T47D (cell line): ENCODE data around the gene GRIK4.
A peak's percentile ranks its signal among the peaks of the same experiment; 100 is the strongest.

ENCODE experiments used
- DNase-seq, 2 experiments: peaks; one replicate each; pipeline versions ENCODE4 v3.0.0 to v3.0.0-alpha.2; 2011 to 2012; ENCODE audit warnings: low read depth in 1 of 2, low spot score in 1 of 2
- JUND ChIP-seq: IDR thresholded peaks from 2 replicates; pipeline ENCODE4 v1.6.1; 2012; ENCODE audit warnings: low read depth
- in situ Hi-C: cut with HindIII; loops from 2 replicates; pipeline ENCODE4 v1.10.0; 2016; ENCODE audit warnings: low sequenced_read_pairs, low pct_unique_long_range_greater_than_20kb

GRIK4 gene

DNA sequence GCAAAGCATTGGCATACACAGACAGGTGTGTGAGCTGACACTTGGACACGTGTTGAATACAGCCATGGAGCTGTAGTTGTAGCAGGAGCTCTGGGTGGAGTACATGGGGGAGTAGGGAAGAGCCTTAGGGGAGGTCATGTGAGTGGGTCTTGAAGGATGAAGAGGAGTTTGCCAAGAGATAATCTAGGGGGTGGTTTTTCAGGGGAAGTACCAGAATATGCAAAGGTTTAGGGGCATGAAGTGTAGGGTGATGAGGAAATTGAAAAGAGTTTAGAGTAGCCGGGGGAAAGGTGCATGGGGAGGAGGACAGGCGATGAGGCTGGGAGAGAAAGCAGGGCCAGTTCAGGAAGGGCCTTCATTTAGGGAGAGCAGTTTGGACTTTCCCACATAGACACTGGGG, 74.5 kb downstream of the GRIK4 start:
- no peak for DNase-seq
- in situ Hi-C loops = no loop called here
- TF ChIP-seq JUND = no peak

DNA sequence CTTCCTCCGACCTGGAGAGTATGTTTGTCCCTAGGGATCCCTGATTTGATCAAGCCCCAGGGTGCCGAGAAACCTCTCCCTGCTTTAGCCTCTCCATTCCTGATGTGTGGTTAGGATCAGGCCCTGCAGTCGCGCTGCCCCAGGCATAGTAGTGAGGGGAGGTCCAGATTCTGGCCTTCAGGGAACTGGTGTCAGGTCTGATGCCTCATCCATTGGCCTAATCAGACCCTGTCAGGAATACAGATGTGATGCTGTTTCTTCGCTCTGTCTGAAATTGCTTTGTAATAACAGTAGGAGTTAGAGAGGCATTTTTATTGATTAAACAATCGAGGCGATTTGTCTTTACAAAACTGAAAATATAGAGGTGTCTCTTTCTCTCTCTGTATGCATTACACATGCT, 75.2 kb downstream of the GRIK4 start:
- no peak for TF ChIP-seq JUND
- in situ Hi-C loops = no loop called here
- no peak for DNase-seq

DNA sequence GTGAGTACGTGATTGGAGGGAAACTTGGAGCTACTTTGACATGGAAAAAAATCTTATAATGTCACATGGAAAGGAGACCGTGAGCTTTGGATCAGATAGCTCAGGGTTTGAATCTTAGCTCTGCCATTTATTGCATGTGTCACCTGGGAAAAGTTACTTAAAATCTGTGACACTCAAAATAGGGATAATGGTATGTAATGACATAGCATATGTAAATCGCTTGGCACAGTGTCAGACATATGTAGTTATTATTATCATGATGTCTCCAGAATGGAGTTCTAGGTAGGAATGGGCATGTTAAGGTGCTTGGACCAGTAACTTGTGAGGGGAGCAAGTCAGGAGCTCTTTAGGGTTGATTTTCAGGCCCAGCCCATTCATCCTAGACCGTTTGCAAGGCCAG, 75.8 kb downstream of the GRIK4 start:
- no peak for DNase-seq
- no peak for TF ChIP-seq JUND
- in situ Hi-C loops = no loop called here

DNA sequence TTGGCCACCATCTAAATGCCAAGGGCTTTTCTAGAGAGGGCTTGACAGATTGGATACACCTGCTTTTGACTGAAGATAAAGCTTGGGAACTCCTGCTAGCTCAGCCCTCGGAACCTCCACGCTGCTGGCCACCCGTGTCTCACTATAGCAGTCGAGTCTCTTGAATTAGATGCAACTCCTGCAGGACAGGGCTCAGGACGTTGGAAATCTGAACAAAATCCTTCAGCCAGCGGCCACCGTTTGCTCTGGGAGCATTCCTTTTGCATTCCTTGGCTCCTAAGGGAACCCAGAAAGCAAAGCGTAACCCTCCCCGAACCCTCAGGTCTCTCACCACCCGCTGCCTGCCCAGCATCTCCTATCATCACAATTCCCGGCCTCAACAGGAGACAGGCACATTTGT, 77.8 kb downstream of the GRIK4 start:
- DNase-seq = peak in 1 of 2 experiments; percentile 35
- no peak for TF ChIP-seq JUND
- in situ Hi-C loops = no loop called here

DNA sequence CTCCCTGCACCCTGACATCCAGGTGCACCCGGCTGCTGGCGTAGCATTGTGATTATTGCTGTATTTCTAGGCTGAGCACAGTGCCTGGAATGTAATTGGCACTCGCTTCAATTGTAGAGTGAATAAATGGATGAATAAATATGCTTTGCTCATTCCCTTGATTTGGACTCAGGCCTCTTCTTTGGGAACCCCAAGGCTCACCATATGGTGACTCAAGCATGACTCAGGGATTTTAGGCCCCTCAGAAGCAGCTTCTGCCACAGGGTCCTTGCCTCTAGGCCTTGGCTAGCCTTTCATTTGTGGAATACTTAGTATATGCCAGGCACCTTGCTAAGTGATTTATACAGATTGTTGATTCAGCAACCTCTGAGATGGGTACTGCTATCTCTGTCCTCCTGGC, 78.9 kb downstream of the GRIK4 start:
- no peak for DNase-seq
- in situ Hi-C loops = no loop called here
- no peak for TF ChIP-seq JUND

DNA sequence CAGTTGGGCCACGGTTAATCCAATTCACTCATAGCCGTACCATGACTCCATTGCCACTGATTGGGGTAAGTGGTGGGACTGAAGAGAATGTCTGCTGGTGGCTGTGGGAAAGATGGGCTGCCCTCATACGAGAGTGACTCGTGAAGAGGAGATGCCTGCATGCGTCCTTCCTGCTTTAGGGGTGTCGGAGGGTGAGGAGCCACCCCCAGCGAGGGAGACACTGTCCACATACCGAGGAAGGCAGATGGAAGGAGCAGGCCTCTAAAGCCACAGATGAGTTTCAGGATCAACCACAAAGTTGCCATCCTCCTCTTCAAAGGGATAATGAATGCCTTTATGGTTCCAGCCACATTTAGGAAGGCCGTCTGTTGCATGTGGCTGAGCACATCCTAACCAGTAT, 83.2 kb downstream of the GRIK4 start:
- DNase-seq = no peak
- in situ Hi-C loops = no loop called here
- no peak for TF ChIP-seq JUND

DNA sequence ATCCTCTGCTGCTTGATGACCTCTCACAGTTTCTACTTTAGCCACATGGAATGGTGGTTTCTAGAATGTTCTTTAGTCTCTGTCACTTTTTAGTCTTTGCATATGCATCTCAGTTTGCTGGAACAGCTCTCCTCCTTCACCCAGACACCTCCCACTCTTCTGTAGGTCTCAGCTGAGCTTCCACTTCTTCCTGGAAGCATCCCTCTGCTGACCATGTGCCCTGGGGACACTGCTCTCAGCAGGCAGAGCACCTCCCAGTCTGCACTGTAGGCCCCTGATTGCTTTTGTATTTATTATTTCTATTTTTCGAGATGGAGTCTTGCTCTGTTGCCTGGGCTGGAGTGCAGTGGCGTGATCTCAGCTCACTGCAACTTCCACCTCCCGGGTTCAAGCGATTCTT, 84.0 kb downstream of the GRIK4 start:
- no peak for DNase-seq
- no peak for TF ChIP-seq JUND
- in situ Hi-C loops = no loop called here

DNA sequence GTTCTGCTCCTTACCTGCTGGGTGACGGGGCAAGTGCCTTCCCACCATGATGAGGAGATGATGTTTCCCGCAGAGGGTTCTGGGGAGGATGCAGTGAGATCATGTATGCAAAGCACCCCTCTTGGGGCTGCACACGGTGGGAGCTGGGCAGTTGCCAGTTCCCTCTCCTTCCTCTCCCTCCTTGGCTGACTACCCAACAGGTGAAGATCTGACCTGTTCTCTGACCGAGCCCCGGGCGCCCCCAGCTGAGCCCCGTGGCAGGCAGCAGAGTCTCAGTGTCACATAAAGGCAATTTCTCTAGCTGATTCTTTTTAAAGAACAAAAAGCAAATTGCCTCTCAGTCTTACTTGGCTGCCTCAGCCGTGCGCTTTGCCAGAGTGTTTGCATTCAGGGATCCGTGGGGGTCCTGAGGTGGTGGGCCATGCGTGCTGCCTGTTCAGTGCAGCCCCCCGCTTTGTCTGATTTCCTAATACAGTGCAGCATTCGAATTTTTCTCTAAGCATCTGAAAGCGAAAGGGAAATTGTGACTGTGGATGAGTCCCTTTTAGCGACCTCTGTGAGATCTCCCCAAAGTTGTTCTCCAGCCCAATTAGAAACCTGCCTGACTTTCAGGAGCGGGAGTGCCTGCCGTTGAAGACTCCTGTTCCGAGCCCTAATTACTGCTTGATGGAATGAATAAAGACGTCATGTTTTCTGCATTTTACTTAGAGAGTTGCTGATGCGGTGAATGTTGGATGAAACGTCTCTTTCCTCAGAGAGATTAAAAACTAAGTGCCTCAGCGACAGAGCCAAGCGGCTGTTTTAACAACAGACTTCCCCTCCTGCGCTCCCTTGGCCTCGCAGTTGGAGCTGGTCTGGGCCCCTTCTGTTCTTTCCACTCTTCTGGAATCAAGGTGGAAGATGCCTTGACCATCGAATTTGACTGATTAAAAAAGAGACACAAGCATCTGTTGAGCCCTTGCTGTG, 86.0 kb downstream of the GRIK4 start:
- TF ChIP-seq JUND = no peak
- in situ Hi-C loops = no loop called here
- no peak for DNase-seq

GRCh38 chr11:120598517-120599257, 87.1 kb downstream of the GRIK4 start:
- in situ Hi-C loops = no loop called here
- no peak for TF ChIP-seq JUND
- no peak for DNase-seq

DNA sequence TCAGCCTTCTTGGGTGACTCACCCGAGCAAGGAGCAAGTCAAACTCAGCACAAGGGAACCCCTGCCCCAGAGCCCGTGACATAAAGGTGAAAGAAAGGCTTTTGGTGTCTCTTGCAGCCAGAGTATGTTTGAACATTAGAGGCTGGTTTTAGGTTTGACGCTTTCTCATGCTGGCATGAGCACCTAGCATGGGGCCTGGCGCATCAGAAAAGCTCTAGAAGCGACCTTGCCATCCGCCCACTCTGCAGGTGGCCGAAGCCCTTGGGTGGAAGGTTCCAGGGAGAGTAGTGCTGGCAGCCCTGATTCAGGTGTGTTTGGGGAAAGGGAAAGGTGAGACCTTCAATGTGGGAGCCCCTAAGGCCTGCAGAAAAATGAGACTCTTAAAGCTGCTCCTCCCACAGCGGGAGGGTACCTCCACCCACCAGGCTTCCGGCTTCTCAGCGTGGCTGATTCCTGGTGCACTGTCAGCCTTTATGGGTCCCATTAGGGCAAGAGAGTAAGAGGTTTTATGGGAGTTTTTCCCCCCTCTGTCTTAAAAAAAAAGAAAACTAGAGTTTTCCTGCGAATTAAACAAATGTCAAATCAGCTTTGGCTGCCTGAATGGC, 88.4 kb downstream of the GRIK4 start:
- no peak for TF ChIP-seq JUND
- in situ Hi-C loops = no loop called here
- no peak for DNase-seq

- in situ Hi-C loops = no loop called here
- no peak for TF ChIP-seq JUND
- no peak for DNase-seq
Measured at GRCh38 chr11:120601536-120601935, 90.0 kb downstream of the GRIK4 start.

- TF ChIP-seq JUND = no peak
- DNase-seq = peak in 1 of 2 experiments; percentile 91
- in situ Hi-C loops = no loop called here
Measured at GRCh38 chr11:120603071-120603470, 91.5 kb downstream of the GRIK4 start.

DNA sequence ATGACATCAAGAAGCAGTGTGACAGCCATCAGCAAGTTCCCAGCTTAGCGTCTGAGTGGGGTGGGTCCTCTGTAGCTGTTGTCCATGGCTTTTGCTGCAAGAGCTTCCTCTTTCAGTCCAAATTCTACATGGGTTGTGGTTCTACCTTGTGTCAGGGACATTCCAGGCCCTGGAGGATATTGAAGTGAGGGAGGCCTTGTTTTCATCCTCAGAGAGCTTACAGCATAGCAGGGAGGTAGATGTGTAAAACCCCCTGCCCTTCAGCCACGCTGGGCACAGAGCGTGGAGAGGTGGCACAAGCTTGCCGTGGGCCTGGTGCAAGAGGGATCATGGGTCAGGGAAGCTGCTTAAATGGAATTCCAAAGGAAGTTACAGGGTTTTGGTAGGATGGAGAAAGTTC, 93.9 kb downstream of the GRIK4 start:
- no peak for TF ChIP-seq JUND
- in situ Hi-C loops = no loop called here
- DNase-seq = no peak
